ENCODE data around the gene POLR2J3. TPM values are rescaled to one million over a fixed set of nuclear protein-coding genes. Genes with fewer than 3 reads are reported as not detected.
"Not testable (repeated sequence)": the region's sequence is repeated elsewhere in the genome, so short reads cannot be mapped to it uniquely, and the experiment has no call there.

POLR2J3 gene
- total and polyA plus RNA-seq, 5 experiments from 2014 or later: 27.7 to 119 (median 48.4) TPM

- H3K27me3 Mint-ChIP-seq, POLR2A ChIA-PET, H3K36me3 Mint-ChIP-seq, DNase-seq, H3K27ac Mint-ChIP-seq, ATAC-seq, H3K9me3 Mint-ChIP-seq, H3K4me1 Mint-ChIP-seq, H3K4me3 Mint-ChIP-seq: not testable (repeated sequence)
These were observed 3.8 kb downstream of the POLR2J3 start for GRCh38 chr7:102568620-102569019.

- POLR2A ChIA-PET, H3K27ac Mint-ChIP-seq, H3K36me3 Mint-ChIP-seq, DNase-seq, H3K4me3 Mint-ChIP-seq, H3K4me1 Mint-ChIP-seq, ATAC-seq, H3K9me3 Mint-ChIP-seq, H3K27me3 Mint-ChIP-seq: not testable (repeated sequence)
These were observed 21.5 kb downstream of the POLR2J3 start, which contains the start of gene SPDYE2 for GRCh38 chr7:102550808-102551422. Gene SPDYE2 (plus strand): TSS chr7:102551226. CDS start chr7:102553256, 2,030 bp downstream.

GRCh38 chr7:102546353-102546752 lies 26.0 kb downstream of the POLR2J3 start:
- H3K36me3 Mint-ChIP-seq, DNase-seq, H3K4me1 Mint-ChIP-seq, H3K9me3 Mint-ChIP-seq, H3K27ac Mint-ChIP-seq, ATAC-seq, POLR2A ChIA-PET, H3K27me3 Mint-ChIP-seq, H3K4me3 Mint-ChIP-seq: not testable (repeated sequence)

GRCh38 chr7:102545288-102545687 lies 27.1 kb downstream of the POLR2J3 start:
- POLR2A ChIA-PET, H3K9me3 Mint-ChIP-seq, H3K27me3 Mint-ChIP-seq, ATAC-seq, H3K27ac Mint-ChIP-seq, DNase-seq, H3K36me3 Mint-ChIP-seq, H3K4me1 Mint-ChIP-seq, H3K4me3 Mint-ChIP-seq: not testable (repeated sequence)

- H3K27ac Mint-ChIP-seq, H3K36me3 Mint-ChIP-seq, DNase-seq, H3K9me3 Mint-ChIP-seq, H3K4me3 Mint-ChIP-seq, H3K4me1 Mint-ChIP-seq, POLR2A ChIA-PET, ATAC-seq, H3K27me3 Mint-ChIP-seq: not testable (repeated sequence)
These were observed 28.0 kb downstream of the POLR2J3 start for GRCh38 chr7:102544372-102544771.

GRCh38 chr7:102543596-102543995 lies 28.8 kb downstream of the POLR2J3 start, which contains the start of gene UPK3BL2:
Gene UPK3BL2 (minus strand): TSS chr7:102543696. CDS start chr7:102543636, 60 bp downstream.
- ATAC-seq, H3K4me1 Mint-ChIP-seq, H3K4me3 Mint-ChIP-seq, H3K27me3 Mint-ChIP-seq, DNase-seq, POLR2A ChIA-PET, H3K27ac Mint-ChIP-seq, H3K9me3 Mint-ChIP-seq, H3K36me3 Mint-ChIP-seq: not testable (repeated sequence)

- POLR2A ChIA-PET, DNase-seq, H3K36me3 Mint-ChIP-seq, H3K4me3 Mint-ChIP-seq, H3K27ac Mint-ChIP-seq, H3K4me1 Mint-ChIP-seq, ATAC-seq, H3K27me3 Mint-ChIP-seq, H3K9me3 Mint-ChIP-seq: not testable (repeated sequence)
These were observed 29.6 kb downstream of the POLR2J3 start for GRCh38 chr7:102542771-102543170.

- H3K4me1 Mint-ChIP-seq, DNase-seq, H3K9me3 Mint-ChIP-seq, H3K27ac Mint-ChIP-seq, POLR2A ChIA-PET, H3K36me3 Mint-ChIP-seq, H3K27me3 Mint-ChIP-seq, H3K4me3 Mint-ChIP-seq, ATAC-seq: not testable (repeated sequence)
These were observed 30.3 kb downstream of the POLR2J3 start for GRCh38 chr7:102542083-102542482.

- H3K9me3 Mint-ChIP-seq, H3K27ac Mint-ChIP-seq, H3K4me1 Mint-ChIP-seq, POLR2A ChIA-PET, H3K4me3 Mint-ChIP-seq, ATAC-seq, H3K27me3 Mint-ChIP-seq, H3K36me3 Mint-ChIP-seq, DNase-seq: not testable (repeated sequence)
These were observed 31.8 kb downstream of the POLR2J3 start for GRCh38 chr7:102540604-102541003.

GRCh38 chr7:102535062-102535615 lies 37.2 kb downstream of the POLR2J3 start:
- H3K36me3 Mint-ChIP-seq, H3K4me3 Mint-ChIP-seq, POLR2A ChIA-PET, H3K9me3 Mint-ChIP-seq, ATAC-seq, H3K27ac Mint-ChIP-seq, H3K27me3 Mint-ChIP-seq, H3K4me1 Mint-ChIP-seq, DNase-seq: not testable (repeated sequence)

GRCh38 chr7:102532127-102532526 lies 40.3 kb downstream of the POLR2J3 start:
- POLR2A ChIA-PET, DNase-seq, H3K4me3 Mint-ChIP-seq, H3K27me3 Mint-ChIP-seq, ATAC-seq, H3K9me3 Mint-ChIP-seq, H3K27ac Mint-ChIP-seq, H3K4me1 Mint-ChIP-seq, H3K36me3 Mint-ChIP-seq: not testable (repeated sequence)

GRCh38 chr7:102531583-102531982 lies 40.8 kb downstream of the POLR2J3 start:
- DNase-seq, H3K36me3 Mint-ChIP-seq, POLR2A ChIA-PET, H3K27me3 Mint-ChIP-seq, H3K4me1 Mint-ChIP-seq, H3K4me3 Mint-ChIP-seq, H3K9me3 Mint-ChIP-seq, ATAC-seq, H3K27ac Mint-ChIP-seq: not testable (repeated sequence)

- H3K4me3 Mint-ChIP-seq, H3K36me3 Mint-ChIP-seq, ATAC-seq, H3K27me3 Mint-ChIP-seq, H3K27ac Mint-ChIP-seq, DNase-seq, H3K4me1 Mint-ChIP-seq, H3K9me3 Mint-ChIP-seq, POLR2A ChIA-PET: not testable (repeated sequence)
These were observed 44.3 kb downstream of the POLR2J3 start for GRCh38 chr7:102527822-102528793.

All from naive thymus-derived CD8-positive, alpha-beta T cell (primary cell).